NT2/D1 (cell line): ENCODE measurements around the gene OTOG.

Experiments used
- SUZ12 ChIP-seq: IDR thresholded peaks from 2 replicates; pipeline ENCODE4 v1.6.1; 2011; ENCODE audit not compliant: insufficient read length, insufficient read depth; ENCODE audit errors: extremely low read depth
- YY1 ChIP-seq: IDR thresholded peaks from 2 replicates; pipeline ENCODE4 v1.6.1; 2011; ENCODE audit not compliant: insufficient read length, insufficient read depth

DNA sequence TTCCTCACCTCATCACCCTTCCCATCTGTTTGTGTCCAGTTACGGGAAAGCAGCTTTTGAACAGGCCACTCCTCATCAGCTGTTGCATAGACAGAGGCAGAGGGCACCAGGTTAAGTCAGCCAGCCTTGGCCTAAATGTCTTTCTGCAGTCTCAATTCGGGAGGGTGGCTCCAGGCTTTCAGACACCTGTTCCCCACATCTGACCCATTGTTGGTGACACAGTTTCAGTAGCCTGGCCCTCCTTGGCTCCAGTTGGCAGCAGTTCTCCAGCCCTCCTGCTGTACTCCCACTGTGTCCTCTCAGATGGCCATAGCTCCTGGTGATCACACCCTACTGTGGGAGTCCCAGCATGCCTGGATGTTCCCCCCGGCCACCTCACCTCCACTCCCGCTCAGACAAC lies 101.5 kb downstream of the OTOG start:
- TF ChIP-seq YY1 (no peak), SUZ12 (no peak)
